Liver (tissue), 9 donors: ENCODE results near the gene TEX44. TPM values are rescaled to one million over a fixed set of nuclear protein-coding genes. Genes with fewer than 3 reads are reported as not detected.
"Not testable (repeated sequence)": the region's sequence is repeated elsewhere in the genome, so short reads cannot be mapped to it uniquely, and the experiment has no call there.

Source experiments
- DNase-seq: peaks from one replicate; pipeline ENCODE4 v3.0.0-alpha.2; 2017; ENCODE audit warnings: low spot score
- H3K27ac ChIP-seq, 2 donors: one replicate each; pipeline ENCODE4 v1.7.0; 2013; ENCODE audit warnings: inconsistent platforms in 2 of 2, low read length in 2 of 2, control low read depth in 1 of 2, low read depth in 1 of 2, mild to moderate bottlenecking in 1 of 2
- H3K27me3 ChIP-seq, 4 donors: one replicate each; pipeline versions ENCODE4 v1.6.1 to v1.7.0; 2013; ENCODE audit warnings: low read length in 3 of 4, inconsistent platforms in 1 of 4, mild to moderate bottlenecking in 1 of 4, moderate library complexity in 1 of 4; ENCODE audit not compliant: control insufficient read depth in 4 of 4, insufficient read depth in 4 of 4
- H3K36me3 ChIP-seq, 4 donors: one replicate each; pipeline versions ENCODE4 v1.6.1 to v1.7.0; 2013; ENCODE audit warnings: low read length in 3 of 4, mild to moderate bottlenecking in 3 of 4, low read depth in 1 of 4, moderate library complexity in 1 of 4; ENCODE audit not compliant: control insufficient read depth in 4 of 4, insufficient read depth in 3 of 4
- H3K4me1 ChIP-seq, 4 donors: one replicate each; pipeline versions ENCODE4 v1.6.1 to v1.7.0; 2013; ENCODE audit warnings: low read length in 3 of 4, mild to moderate bottlenecking in 3 of 4, moderate library complexity in 1 of 4; ENCODE audit not compliant: control insufficient read depth in 4 of 4, insufficient read depth in 4 of 4
- H3K4me3 ChIP-seq, 3 donors: one replicate each; pipeline versions ENCODE4 v1.6.1 to v1.7.0; 2013; ENCODE audit warnings: low read length in 3 of 3, control low read depth in 1 of 3, low read depth in 1 of 3, mild to moderate bottlenecking in 1 of 3
- H3K9ac ChIP-seq, 2 donors: one replicate each; pipeline ENCODE4 v1.7.0; 2013; ENCODE audit warnings: low read length in 2 of 2, mild to moderate bottlenecking in 2 of 2, moderate library complexity in 2 of 2, control low read depth in 1 of 2, low read depth in 1 of 2
- H3K9me3 ChIP-seq, 4 donors: one replicate each; pipeline versions ENCODE4 v1.6.1 to v1.7.0; 2013; ENCODE audit warnings: low read length in 3 of 4; ENCODE audit not compliant: control insufficient read depth in 4 of 4
- ATF3 ChIP-seq: IDR thresholded peaks from 2 replicates; pipeline ENCODE4 v1.6.1; 2016; ENCODE audit warnings: antibody characterized with exemption
- CTCF ChIP-seq: fragments of 150-350 bp; IDR thresholded peaks from 2 replicates; pipeline ENCODE4 v1.5.1; 2017; ENCODE audit warnings: improper control_type of control experiment, low read depth, low read length; ENCODE audit not compliant: missing input control
- EGR1 ChIP-seq, 2 donors: IDR thresholded peaks; 2 replicates each; pipeline ENCODE4 v1.6.1; 2016 to 2018; ENCODE audit warnings: antibody characterized with exemption in 2 of 2, low read depth in 2 of 2
- GABPA ChIP-seq, 2 donors: IDR thresholded peaks in 1 of 2; conservative IDR thresholded peaks in 1 of 2; 2 replicates each; pipeline ENCODE4 v1.6.1; 2016; ENCODE audit warnings: antibody characterized with exemption in 2 of 2, mild to moderate bottlenecking in 1 of 2, moderate library complexity in 1 of 2
- HNF4A ChIP-seq, 2 donors: conservative IDR thresholded peaks; 2 replicates each; pipeline ENCODE4 v1.6.1; 2016; ENCODE audit warnings: antibody characterized with exemption in 2 of 2, mild to moderate bottlenecking in 2 of 2
- HNF4G ChIP-seq: IDR thresholded peaks from 2 replicates; pipeline ENCODE4 v1.6.1; 2016; ENCODE audit warnings: antibody characterized with exemption
- JUND ChIP-seq, 2 donors: IDR thresholded peaks; 2 replicates each; pipeline ENCODE4 v1.6.1; 2016; ENCODE audit warnings: antibody characterized with exemption in 2 of 2
- MAX ChIP-seq: IDR thresholded peaks from 2 replicates; pipeline ENCODE4 v1.6.1; 2016; ENCODE audit warnings: antibody characterized with exemption
- NR2F2 ChIP-seq: IDR thresholded peaks from 2 replicates; pipeline ENCODE4 v1.6.1; 2016; ENCODE audit warnings: antibody characterized with exemption
- RAD21 ChIP-seq, 2 donors: IDR thresholded peaks; 2 replicates each; pipeline ENCODE4 v1.6.1; 2016; ENCODE audit warnings: antibody characterized with exemption in 2 of 2, mild to moderate bottlenecking in 2 of 2
- RXRA ChIP-seq, 2 donors: IDR thresholded peaks; 2 replicates each; pipeline ENCODE4 v1.6.1; 2017 to 2018; ENCODE audit warnings: antibody characterized with exemption in 2 of 2, mild to moderate bottlenecking in 1 of 2
- SP1 ChIP-seq: IDR thresholded peaks from 2 replicates; pipeline ENCODE4 v1.6.1; 2018; ENCODE audit warnings: antibody characterized with exemption, mild to moderate bottlenecking
- TAF1 ChIP-seq: conservative IDR thresholded peaks from 2 replicates; pipeline ENCODE4 v1.6.1; 2016; ENCODE audit warnings: antibody characterized with exemption, mild to moderate bottlenecking
- YY1 ChIP-seq: IDR thresholded peaks from 2 replicates; pipeline ENCODE4 v1.6.1; 2016; ENCODE audit warnings: antibody characterized with exemption, mild to moderate bottlenecking
- ZBTB33 ChIP-seq: IDR thresholded peaks from 2 replicates; pipeline ENCODE4 v1.6.1; 2016; ENCODE audit warnings: antibody characterized with exemption
- WGBS: extraction: QIAGEN DNeasy Blood & Tissue Kit; methylation state at CpG from one replicate; pipeline ENCODE4 v1.1.7; 2013; 5-methylcytosine and 5-hydroxymethylcytosine counted together
- polyA plus RNA-seq, 2 donors: library from polyadenylated mRNA; stranded (reverse) in 1 of 2; unstranded in 1 of 2; fragments of 200-250 nt in 1 of 2; fragments of >200 nt in 1 of 2; fragmentation: Nextera tagmentation in 1 of 2; extraction: Ambion mirVana in 1 of 2; gene quantifications; one replicate each; pipeline versions ENCODE4 v1.2.1 to v1.2.3, GENCODE V29; 2013 to 2015
- total RNA-seq, 2 donors: library from RNA; depleted of rRNA; stranded (reverse); fragments of >200 nt; gene quantifications; one replicate each; pipeline ENCODE4 v1.2.3, GENCODE V29; 2014
- donor health status: healthy.
- donor health status: healthy.
- donor health status: healthy.
- donor health status: healthy.
- donor health status: healthy.

Gene TEX44
- total and polyA plus RNA-seq, 4 donors = not detected

- TF ChIP-seq ZBTB33 = no peak
Measured at GRCh38 chr2:231554327-231554726, 38.3 kb upstream of the TEX44 start (continued).

- H3K4me1 ChIP-seq = peaks cover 0 to 6% (median 0%) of the 10 kb centered on the region in 4 donors
- DNase-seq = no peak
- no peaks in the 10 kb centered on the region for H3K9me3 ChIP-seq
- no peak overlapping the region for H3K9ac ChIP-seq
- H3K36me3 ChIP-seq = no peaks in the 10 kb centered on the region
- 66% methylated on average over 14 of the region's 14 CpGs for WGBS
- peak overlapping the region; percentile 49 to 67 for H3K27ac ChIP-seq
- H3K27me3 ChIP-seq = no peaks in the 10 kb centered on the region
- no peak for TF ChIP-seq CTCF
- H3K4me3 ChIP-seq = no peak overlapping the region
Measured at GRCh38 chr2:231554748-231555545, 37.7 kb upstream of the TEX44 start.

- H3K27me3 ChIP-seq, H3K36me3 ChIP-seq, H3K4me3 ChIP-seq, H3K9ac ChIP-seq, DNase-seq, H3K9me3 ChIP-seq, H3K27ac ChIP-seq, H3K4me1 ChIP-seq: not testable (repeated sequence)
- 97% methylated on average over 8 of the region's 8 CpGs for WGBS
Measured at GRCh38 chr2:231556496-231556895, 36.2 kb upstream of the TEX44 start.

GRCh38 chr2:231556981-231557380, 35.7 kb upstream of the TEX44 start:
- no peak for DNase-seq
- 81% methylated on average over 7 of the region's 7 CpGs for WGBS

More at GRCh38 chr2:231556981-231557380, 35.7 kb upstream of the TEX44 start:
- Histone ChIP-seq H3K36me3 (no peaks in the 10 kb centered on the region), H3K9me3 (no peaks in the 10 kb centered on the region), H3K4me1 (peaks cover 0 to 6% (median 0%) of the 10 kb centered on the region in 4 donors), H3K27me3 (no peaks in the 10 kb centered on the region), H3K27ac (no peak overlapping the region), H3K9ac (no peak overlapping the region), H3K4me3 (no peak overlapping the region)
- TF ChIP-seq HNF4G = no peak
- TF ChIP-seq TAF1 = no peak
- TF ChIP-seq SP1 = no peak
- TF ChIP-seq EGR1 (IDR thresholded peaks at IDR 0.05; ENCODE audit: low read depth in 2 of 2) = no peak
- no peak for TF ChIP-seq CTCF
- no peak for TF ChIP-seq NR2F2
- no peak for TF ChIP-seq RAD21 (IDR thresholded peaks at IDR 0.05)
- TF ChIP-seq YY1 = no peak
- TF ChIP-seq RXRA (IDR thresholded peaks at IDR 0.05) = no peak
- TF ChIP-seq JUND (IDR thresholded peaks at IDR 0.05) = no peak
- TF ChIP-seq MAX = no peak
- TF ChIP-seq GABPA (IDR thresholded peaks at IDR 0.05 in 1 of 2, conservative IDR thresholded peaks at IDR 0.05 in 1 of 2) = no peak
- TF ChIP-seq HNF4A (conservative IDR thresholded peaks at IDR 0.05) = no peak
- TF ChIP-seq ATF3 = no peak
